Esophagus squamous epithelium (tissue), 4 donors: Measurements from ENCODE around the gene ZNF831.

ENCODE experiments used
- POLR2A ChIP-seq, 4 donors: fragments of 450-650 bp; IDR thresholded peaks; one replicate each; pipeline ENCODE4 v1.6.1; 2017; ENCODE audit warnings: antibody characterized with exemption in 4 of 4, mild to moderate bottlenecking in 4 of 4, moderate library complexity in 3 of 4
- TF ChIP-seq, protein P1 (sequence below), 6 experiments: fragments of 450-650 bp in 4 of 6; fragments of 200-600 bp in 2 of 6; sonication (generic) in 2 of 6; IDR thresholded peaks; one replicate each; pipeline ENCODE4 v1.5.1; 2016 to 2019; ENCODE audit warnings: antibody characterized with exemption in 6 of 6, mild to moderate bottlenecking in 4 of 6, moderate library complexity in 4 of 6

GRCh38 chr20:59176812-59177211, 13.2 kb downstream of the ZNF831 start:
- TF ChIP-seq POLR2A (IDR thresholded peaks at IDR 0.05), result no peak
- TF ChIP-seq, protein P1, sequence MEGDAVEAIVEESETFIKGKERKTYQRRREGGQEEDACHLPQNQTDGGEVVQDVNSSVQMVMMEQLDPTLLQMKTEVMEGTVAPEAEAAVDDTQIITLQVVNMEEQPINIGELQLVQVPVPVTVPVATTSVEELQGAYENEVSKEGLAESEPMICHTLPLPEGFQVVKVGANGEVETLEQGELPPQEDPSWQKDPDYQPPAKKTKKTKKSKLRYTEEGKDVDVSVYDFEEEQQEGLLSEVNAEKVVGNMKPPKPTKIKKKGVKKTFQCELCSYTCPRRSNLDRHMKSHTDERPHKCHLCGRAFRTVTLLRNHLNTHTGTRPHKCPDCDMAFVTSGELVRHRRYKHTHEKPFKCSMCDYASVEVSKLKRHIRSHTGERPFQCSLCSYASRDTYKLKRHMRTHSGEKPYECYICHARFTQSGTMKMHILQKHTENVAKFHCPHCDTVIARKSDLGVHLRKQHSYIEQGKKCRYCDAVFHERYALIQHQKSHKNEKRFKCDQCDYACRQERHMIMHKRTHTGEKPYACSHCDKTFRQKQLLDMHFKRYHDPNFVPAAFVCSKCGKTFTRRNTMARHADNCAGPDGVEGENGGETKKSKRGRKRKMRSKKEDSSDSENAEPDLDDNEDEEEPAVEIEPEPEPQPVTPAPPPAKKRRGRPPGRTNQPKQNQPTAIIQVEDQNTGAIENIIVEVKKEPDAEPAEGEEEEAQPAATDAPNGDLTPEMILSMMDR (IDR thresholded peaks at IDR 0.05), result no peak
